GM18907 (cell line): Measurements from ENCODE around the gene TMEM229B.
"Not testable (repeated sequence)": the region's sequence is repeated elsewhere in the genome, so short reads cannot be mapped to it uniquely, and the experiment has no call there.

Source experiments
- ATAC-seq: cut with Tn5 transposase; IDR thresholded peaks from one replicate; pipeline ENCODE4 v1.9.1; 2021; ENCODE audit warnings: mild to moderate bottlenecking, moderate library complexity; ENCODE audit not compliant: unreplicated experiment

TMEM229B gene

GRCh38 chr14:67459336-67459735 is 29.2 kb downstream of the TMEM229B start:
- no peak for ATAC-seq

- no peak for ATAC-seq
These were observed 30.7 kb downstream of the TMEM229B start for GRCh38 chr14:67457782-67458181.

- ATAC-seq, result no peak
These were observed 31.8 kb downstream of the TMEM229B start for GRCh38 chr14:67456732-67457131.

GRCh38 chr14:67453575-67454300 is 34.8 kb downstream of the TMEM229B start:
- no peak for ATAC-seq

GRCh38 chr14:67451667-67452066 is 36.9 kb downstream of the TMEM229B start:
- not testable (repeated sequence) for ATAC-seq

- ATAC-seq, result no peak
These were observed 39.4 kb downstream of the TMEM229B start for GRCh38 chr14:67449096-67449495.

- no peak for ATAC-seq
These were observed 41.5 kb downstream of the TMEM229B start for GRCh38 chr14:67447033-67447381.

GRCh38 chr14:67446371-67447032 is 42.0 kb downstream of the TMEM229B start:
- no peak for ATAC-seq

- ATAC-seq, result no peak
These were observed 44.1 kb downstream of the TMEM229B start for GRCh38 chr14:67444395-67444794.

- no peak for ATAC-seq
These were observed 46.2 kb downstream of the TMEM229B start for GRCh38 chr14:67442139-67442906.

- no peak for ATAC-seq
These were observed 46.8 kb downstream of the TMEM229B start for GRCh38 chr14:67441672-67442071.

GRCh38 chr14:67441256-67441655 is 47.3 kb downstream of the TMEM229B start:
- ATAC-seq, result no peak

- ATAC-seq, result no peak
These were observed 48.0 kb downstream of the TMEM229B start for GRCh38 chr14:67440513-67440912.

GRCh38 chr14:67438969-67439368 is 49.6 kb downstream of the TMEM229B start:
- ATAC-seq, result no peak

GRCh38 chr14:67436006-67436866 is 52.3 kb downstream of the TMEM229B start:
- ATAC-seq, result no peak

GRCh38 chr14:67435603-67436002 is 52.9 kb downstream of the TMEM229B start:
- no peak for ATAC-seq

GRCh38 chr14:67432050-67432564 is 56.4 kb downstream of the TMEM229B start:
- no peak for ATAC-seq

GRCh38 chr14:67429510-67430205 is 58.9 kb downstream of the TMEM229B start:
- ATAC-seq, result no peak

- ATAC-seq, result no peak
These were observed 60.0 kb downstream of the TMEM229B start for GRCh38 chr14:67428501-67429031.
